GM19238 (cell line): Measurements from ENCODE around the gene MFSD2B.
"Not testable (repeated sequence)": the region's sequence is repeated elsewhere in the genome, so short reads cannot be mapped to it uniquely, and the experiment has no call there.

Experiments
- DNase-seq: peaks from one replicate; pipeline ENCODE4 v3.0.0; 2011; ENCODE audit warnings: low spot score; ENCODE audit not compliant: insufficient read length

The MFSD2B gene

DNA sequence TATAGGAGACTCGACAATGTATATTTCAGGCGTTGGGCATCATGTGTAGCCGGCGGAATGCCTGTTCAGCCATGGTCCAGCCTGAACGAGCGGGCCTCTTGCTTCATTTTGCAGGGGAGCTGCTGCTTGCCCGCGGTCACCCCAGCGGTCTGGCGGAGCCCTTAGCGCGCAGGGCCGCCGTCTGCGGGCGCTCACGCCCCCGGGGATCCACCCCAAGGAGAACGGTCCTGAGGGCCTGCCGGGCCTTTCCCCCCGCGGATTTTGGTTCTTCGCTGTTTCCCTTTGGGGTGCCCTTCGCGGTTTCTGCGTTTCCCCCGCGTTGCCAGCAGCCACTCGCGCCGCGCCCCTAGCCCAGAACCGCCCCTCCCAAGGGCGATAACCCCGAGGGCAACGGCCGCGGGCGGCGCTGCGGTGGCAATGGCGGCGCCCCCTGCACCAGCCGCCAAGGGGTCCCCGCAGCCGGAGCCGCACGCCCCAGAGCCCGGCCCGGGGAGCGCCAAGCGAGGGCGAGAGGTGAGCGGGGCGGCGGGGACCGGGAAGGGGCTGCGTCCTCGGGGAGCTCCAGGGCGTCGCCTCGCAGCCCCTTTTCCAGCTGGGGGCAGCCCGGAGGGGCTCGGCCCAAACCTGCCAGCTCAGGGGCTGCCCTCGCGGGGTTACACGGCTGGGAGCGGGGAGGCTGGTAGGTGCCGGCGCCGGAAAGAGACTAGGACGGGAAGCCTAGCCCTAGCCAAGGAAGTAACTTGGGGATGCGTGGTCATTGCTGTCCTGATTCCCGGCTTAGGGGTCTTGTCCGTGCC, at the start of gene MFSD2B:
MFSD2B (plus strand) TSS at position 406 of the 797 bp plus-strand sequence; CDS start at position 418, 12 bp downstream.
- no peak for DNase-seq

DNA sequence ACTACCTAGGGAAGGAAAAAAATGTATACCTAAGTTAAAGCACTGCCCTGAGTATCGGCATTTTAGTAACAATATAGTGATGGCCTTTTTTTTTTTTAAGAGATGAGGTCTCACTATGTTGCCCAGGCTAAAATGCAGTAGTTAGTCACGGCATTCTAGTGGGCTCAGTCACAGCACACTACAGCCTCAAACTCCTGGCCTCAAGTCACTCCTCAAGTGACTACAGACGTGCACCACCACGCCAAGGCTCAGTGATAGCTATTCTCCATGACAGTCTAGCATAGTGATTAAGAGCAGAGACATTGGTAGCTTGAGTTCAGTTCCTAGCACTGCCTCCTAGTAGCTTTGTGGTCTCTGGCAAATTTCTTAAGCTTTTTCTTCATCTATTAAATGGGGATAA, 42.0 kb upstream of the MFSD2B start:
- DNase-seq, result no peak

GRCh38 chr2:23976883-23977282, 33.0 kb upstream of the MFSD2B start:
- no peak for DNase-seq

DNA sequence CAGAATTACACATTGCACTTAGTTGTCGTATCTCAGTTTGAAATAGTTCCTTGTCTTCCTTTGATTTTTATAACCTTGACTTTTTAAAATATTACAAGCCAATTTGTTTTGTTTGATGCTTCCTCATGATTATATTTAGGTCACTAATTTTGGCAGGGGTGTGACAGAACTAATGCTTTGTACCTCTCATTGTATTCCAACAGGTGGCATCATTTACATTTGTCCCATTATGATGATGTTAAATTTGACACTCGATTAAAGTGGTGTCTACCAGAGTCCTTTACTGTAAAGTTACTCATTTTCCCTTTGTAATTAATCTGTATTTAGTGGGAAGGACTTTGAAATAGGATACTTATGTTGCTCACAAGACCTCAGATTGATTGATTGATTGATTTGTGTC, 21.5 kb upstream of the MFSD2B start:
- DNase-seq, result no peak

DNA sequence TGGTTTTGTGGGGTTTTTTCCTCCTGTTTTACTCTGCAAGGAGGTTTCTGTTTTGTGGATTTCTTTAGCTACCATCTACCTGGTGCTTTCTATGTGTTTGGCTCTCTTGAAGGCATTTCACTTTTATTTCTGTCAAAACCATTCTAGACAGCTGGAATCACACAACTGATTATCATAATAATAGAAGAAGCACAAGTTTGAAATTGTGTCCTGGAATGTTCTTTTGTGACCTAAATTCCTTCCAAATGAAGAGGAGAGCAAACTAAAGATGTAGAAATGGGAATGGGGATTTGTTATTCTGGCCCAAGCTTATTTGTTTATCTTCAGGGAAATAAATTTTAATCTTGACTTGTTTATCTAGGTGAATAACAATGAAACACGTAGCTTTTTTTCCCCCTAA, 17.0 kb upstream of the MFSD2B start:
- no peak for DNase-seq

GRCh38 chr2:23993736-23994269, 16.1 kb upstream of the MFSD2B start:
- no peak for DNase-seq

DNA sequence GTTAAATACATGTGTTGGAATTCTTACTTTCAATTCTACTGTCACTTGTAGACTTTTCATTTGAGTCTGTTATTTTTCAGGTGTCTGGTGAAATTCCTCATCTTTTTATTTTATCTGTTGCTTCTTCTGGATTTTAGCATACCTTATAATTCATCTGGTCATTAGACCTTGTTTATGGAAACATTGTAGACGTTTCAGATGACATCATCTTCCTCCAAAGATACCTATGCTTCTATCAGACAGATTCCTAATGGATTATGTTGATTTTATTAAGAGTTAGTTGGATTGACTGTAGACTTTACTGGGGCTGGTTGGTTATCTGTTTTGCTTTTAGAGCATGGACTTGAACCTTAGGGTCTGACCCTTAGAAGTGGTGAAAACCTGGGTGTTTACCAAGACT, 15.3 kb upstream of the MFSD2B start:
- DNase-seq, result no peak

DNA sequence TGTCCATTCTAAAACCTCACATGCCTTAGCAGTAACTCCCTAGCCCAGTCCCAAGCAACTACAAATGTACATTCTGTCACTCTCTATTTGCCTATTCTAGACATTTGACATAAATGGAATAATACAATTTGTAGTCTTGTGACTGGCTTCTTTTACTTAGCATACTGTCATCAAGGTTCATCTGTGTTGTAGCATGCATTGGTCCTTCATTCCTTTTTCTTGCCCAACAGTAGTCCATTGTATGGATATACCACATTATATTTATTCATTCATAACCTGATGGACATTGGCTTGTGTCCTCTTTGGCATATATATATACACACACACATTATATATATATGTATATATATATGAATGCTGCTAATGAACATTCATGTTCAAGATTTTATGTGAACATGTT, 2.2 kb upstream of the MFSD2B start:
- DNase-seq, result no peak

DNA sequence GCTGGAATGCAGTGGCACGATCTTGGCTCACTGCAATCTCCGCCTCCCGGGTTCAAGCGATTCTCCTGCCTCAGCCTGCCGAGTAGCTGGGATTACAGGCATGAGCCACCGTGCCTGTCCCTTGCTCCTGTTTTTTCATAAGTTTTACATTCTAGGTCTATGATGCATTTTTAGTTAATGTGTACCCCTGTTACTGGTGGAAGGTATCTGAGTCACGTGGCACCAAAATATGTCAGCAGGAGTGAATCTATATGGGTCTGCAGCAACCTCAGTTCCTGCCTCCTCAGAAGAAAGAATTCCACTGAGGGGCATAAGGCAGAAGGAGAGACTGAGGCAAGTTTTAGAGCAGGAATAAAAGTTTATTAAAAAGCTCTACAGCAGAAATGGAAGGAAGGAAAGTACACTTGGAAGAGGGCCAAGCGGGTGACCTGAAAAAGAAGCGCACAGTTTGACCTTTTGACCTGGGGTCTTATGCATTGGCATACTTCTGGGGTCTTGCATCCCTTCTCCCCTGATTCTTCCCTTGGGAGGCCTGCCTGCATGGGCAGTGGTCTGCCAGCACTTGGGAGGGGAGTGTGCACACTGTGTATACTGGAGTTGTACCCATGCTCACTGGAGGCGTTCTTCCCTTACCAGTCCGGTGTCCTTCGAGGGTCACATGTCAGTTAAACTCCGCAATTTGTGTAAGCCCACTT, 1.1 kb upstream of the MFSD2B start:
- DNase-seq, result no peak

DNA sequence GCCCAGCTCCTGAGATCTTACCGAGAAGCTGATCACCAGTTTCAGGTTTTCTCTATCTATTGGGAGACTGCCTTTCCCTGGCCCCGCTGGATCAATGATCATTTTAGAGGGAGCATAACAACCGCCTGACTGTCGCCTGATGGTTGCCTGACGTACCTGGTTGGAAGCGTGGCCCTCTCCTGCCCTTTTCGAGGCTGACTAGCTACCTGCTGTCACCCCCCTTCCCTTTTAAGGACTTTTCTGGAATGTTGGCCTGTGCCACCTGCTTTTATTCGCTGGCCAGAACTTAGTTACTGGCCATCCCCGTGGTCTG, 562 bp upstream of the MFSD2B start:
- DNase-seq, result no peak

GRCh38 chr2:24010477-24011249, 778 bp downstream of the MFSD2B start:
- DNase-seq, result no peak

- no peak for DNase-seq
These were observed 1.6 kb downstream of the MFSD2B start for GRCh38 chr2:24011250-24012104.

DNA sequence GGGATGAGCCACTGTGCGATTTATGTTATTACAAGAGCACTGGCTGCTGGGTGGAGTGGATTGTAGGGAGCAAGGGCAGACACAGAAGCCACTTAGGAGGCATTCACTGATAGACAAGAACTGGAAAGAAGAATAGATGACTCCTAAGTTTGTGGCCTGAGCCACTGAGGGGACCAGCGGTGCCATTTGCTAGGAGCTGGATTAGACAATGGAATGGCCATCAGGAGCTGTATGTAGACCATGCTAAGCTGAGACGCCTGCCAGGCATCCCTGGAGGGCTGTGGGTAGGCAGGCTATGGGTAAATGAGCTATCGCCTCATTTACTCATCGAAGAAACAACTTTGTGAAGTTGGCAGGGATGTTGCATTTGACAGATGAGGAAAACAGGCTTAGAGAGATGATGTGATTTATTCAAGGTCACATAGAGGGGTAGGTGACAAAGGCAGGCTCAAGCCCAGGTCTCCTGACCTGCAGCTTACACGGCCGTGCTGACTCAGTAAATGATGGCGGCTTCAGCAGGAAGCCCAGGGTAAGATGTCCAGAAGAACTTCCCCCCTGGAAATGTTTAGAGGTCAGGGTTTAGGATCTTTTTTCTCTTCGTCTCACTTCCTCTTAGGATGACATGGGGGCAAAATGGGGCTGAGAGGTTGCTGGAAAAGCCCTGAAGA, 2.8 kb downstream of the MFSD2B start:
- DNase-seq, result no peak

- not testable (repeated sequence) for DNase-seq
These were observed 5.0 kb downstream of the MFSD2B start for GRCh38 chr2:24014902-24015301.

DNA sequence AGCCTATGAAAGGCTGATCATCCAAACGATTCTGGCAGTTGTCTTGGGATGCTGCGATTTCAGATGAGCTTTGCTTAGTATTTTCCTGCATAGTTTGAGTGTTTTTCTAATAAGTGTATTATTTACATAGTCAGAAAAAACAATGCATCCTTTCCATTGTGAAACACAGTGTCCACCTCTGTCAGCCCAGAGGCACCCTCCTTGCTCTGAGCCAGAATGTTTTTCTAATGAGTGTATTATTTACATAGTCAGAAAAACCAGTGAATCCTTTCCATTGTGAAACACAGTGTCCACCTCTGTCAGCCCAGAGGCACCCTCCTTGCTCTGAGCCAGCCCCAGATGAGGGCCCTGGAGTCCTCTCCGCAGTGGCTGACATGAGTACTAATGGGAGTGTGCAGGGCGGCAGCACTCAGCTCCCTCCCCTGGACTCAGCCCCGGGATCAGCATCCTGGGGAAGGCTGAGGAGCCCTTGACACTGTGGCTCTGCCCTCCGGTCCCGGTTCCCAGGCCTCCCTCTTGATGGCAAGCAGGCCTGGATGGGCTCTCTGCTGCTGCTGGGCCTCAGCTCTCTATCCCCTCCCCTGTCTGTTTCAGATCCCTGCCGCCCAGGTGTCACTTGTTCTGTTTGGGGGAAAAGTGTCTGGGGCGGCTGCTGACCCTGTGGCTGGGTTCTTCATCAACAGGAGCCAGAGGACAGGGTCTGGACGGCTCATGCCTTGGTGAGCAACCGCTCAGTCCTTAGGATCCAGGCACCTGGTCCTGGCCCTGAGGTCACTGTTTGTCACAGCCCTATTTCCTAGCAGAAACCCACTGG, 5.9 kb downstream of the MFSD2B start:
- no peak for DNase-seq

- DNase-seq, result no peak
These were observed 6.5 kb downstream of the MFSD2B start for GRCh38 chr2:24016376-24016761.

- no peak for DNase-seq
These were observed 7.2 kb downstream of the MFSD2B start for GRCh38 chr2:24016853-24017703.

DNA sequence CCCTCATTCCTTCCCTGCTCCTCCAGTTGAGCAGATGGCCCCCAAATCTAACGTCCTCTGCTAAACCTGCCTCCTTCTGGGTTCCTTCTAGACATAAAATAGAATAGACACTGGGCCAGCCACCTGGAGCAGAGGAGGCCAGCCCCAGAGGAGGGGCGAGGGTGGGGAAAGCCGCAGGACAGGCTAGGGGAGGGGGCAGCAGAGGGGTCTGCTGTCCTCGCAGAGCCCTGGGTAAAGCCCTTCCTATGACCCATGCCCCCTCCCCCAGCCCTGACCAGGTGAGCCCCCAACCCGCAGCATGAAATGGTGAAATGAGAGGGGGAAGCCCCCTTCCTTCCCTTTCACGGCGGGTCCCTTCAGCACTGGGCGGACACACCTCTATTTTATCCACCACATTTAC, 7.8 kb downstream of the MFSD2B start:
- DNase-seq, result no peak

GRCh38 chr2:24018241-24018640, 8.4 kb downstream of the MFSD2B start:
- no peak for DNase-seq
